CD14-positive monocyte (primary cell): ENCODE measurements around the gene BRPF1. TPM values are rescaled to one million over a fixed set of nuclear protein-coding genes. Genes with fewer than 3 reads are reported as not detected.

Source experiments
- DNase-seq, 3 donors: peaks; one replicate each; pipeline ENCODE4 v3.0.0-alpha.2; 2011 to 2022
- H2AFZ ChIP-seq: 2 replicates; pipeline ENCODE4 v1.6.0; 2012; ENCODE audit warnings: mild to moderate bottlenecking, low read depth, low read length, inconsistent platforms; ENCODE audit not compliant: insufficient read depth, poor library complexity, severe bottlenecking
- H3K27ac ChIP-seq, 2 donors: 1 replicate in 1 of 2; 2 replicates in 1 of 2; pipeline ENCODE4 v1.5.1; 2012 to 2013; ENCODE audit warnings: low read length in 2 of 2, control low read depth in 1 of 2, inconsistent platforms in 1 of 2, low read depth in 1 of 2, mild to moderate bottlenecking in 1 of 2
- H3K27me3 ChIP-seq, 2 donors: one replicate each; pipeline versions ENCODE4 v1.6.0 to v1.6.1; 2011 to 2013; ENCODE audit warnings: low read length in 2 of 2; ENCODE audit not compliant: control insufficient read depth in 2 of 2, insufficient read depth in 2 of 2
- H3K36me3 ChIP-seq, 2 donors: replicated peaks in 1 of 2; 1 replicate in 1 of 2; 2 replicates in 1 of 2; pipeline versions ENCODE4 v1.5.1 to v1.6.1; 2012 to 2013; ENCODE audit warnings: low read length in 2 of 2, control low read depth in 1 of 2, inconsistent platforms in 1 of 2, mild to moderate bottlenecking in 1 of 2; ENCODE audit not compliant: insufficient read depth in 2 of 2, control insufficient read depth in 1 of 2
- H3K4me1 ChIP-seq, 2 donors: 1 replicate in 1 of 2; 2 replicates in 1 of 2; pipeline versions ENCODE4 v1.5.1 to v1.6.1; 2012 to 2013; ENCODE audit warnings: low read length in 2 of 2, control low read depth in 1 of 2, inconsistent platforms in 1 of 2, mild to moderate bottlenecking in 1 of 2, moderate library complexity in 1 of 2; ENCODE audit not compliant: insufficient read depth in 2 of 2, control insufficient read depth in 1 of 2
- H3K4me2 ChIP-seq: replicated peaks from 2 replicates; pipeline ENCODE3; 2012; ENCODE audit warnings: low read length, moderate library complexity, mild to moderate bottlenecking; ENCODE audit not compliant: poor library complexity, severe bottlenecking; ENCODE audit errors: extremely low read depth
- H3K4me3 ChIP-seq, 3 experiments: fragments of 200-600 bp in 1 of 3; sonication (generic) in 1 of 3; replicated peaks in 1 of 3; 1 replicate in 2 of 3; 2 replicates in 1 of 3; pipeline ENCODE4 v1.5.1; 2011 to 2013; ENCODE audit warnings: low read length in 3 of 3, mild to moderate bottlenecking in 3 of 3, control low read depth in 2 of 3, low read depth in 2 of 3, inconsistent platforms in 1 of 3, moderate library complexity in 1 of 3
- H3K79me2 ChIP-seq: 2 replicates; pipeline ENCODE4 v1.6.0; 2012; ENCODE audit warnings: mild to moderate bottlenecking, control low read depth, inconsistent platforms, low read length, moderate library complexity; ENCODE audit not compliant: insufficient read depth
- H3K9ac ChIP-seq: 2 replicates; pipeline ENCODE4 v1.6.0; 2017; ENCODE audit warnings: low read length, mild to moderate bottlenecking; ENCODE audit not compliant: insufficient read depth, poor library complexity, severe bottlenecking
- H3K9me3 ChIP-seq, 2 donors: replicated peaks in 1 of 2; 1 replicate in 1 of 2; 2 replicates in 1 of 2; pipeline versions ENCODE4 v1.5.1 to v1.6.1; 2012 to 2013; ENCODE audit warnings: low read length in 2 of 2, control low read depth in 1 of 2; ENCODE audit not compliant: control insufficient read depth in 1 of 2, insufficient read depth in 1 of 2
- H4K20me1 ChIP-seq: 2 replicates; pipeline ENCODE4 v1.6.0; 2012; ENCODE audit warnings: mild to moderate bottlenecking, low read length, control low read depth, moderate library complexity; ENCODE audit not compliant: insufficient read depth
- H3K27ac Mint-ChIP-seq, 7 donors: one replicate each; pipeline ENCODE4 v1.8.0; 2020; ENCODE audit warnings: mild to moderate bottlenecking in 7 of 7, mixed read lengths in 7 of 7, moderate library complexity in 6 of 7, inconsistent platforms in 2 of 7
- H3K27me3 Mint-ChIP-seq, 3 donors: one replicate each; pipeline ENCODE4 v1.8.0; 2021 to 2022; ENCODE audit warnings: low read depth in 3 of 3, mild to moderate bottlenecking in 3 of 3, mixed read lengths in 3 of 3, moderate library complexity in 3 of 3, inconsistent platforms in 1 of 3
- H3K36me3 Mint-ChIP-seq, 2 donors: one replicate each; pipeline ENCODE4 v1.8.0; 2020; ENCODE audit warnings: mixed read lengths in 2 of 2, inconsistent platforms in 1 of 2, mild to moderate bottlenecking in 1 of 2
- H3K4me1 Mint-ChIP-seq: one replicate; pipeline ENCODE4 v1.8.0; 2020; ENCODE audit warnings: mild to moderate bottlenecking, mixed read lengths
- H3K4me3 Mint-ChIP-seq, 2 donors: one replicate each; pipeline ENCODE4 v1.8.0; 2020; ENCODE audit warnings: mild to moderate bottlenecking in 2 of 2, mixed read lengths in 2 of 2, moderate library complexity in 1 of 2
- H3K9me3 Mint-ChIP-seq, 7 donors: one replicate each; pipeline ENCODE4 v1.8.0; 2020 to 2022; ENCODE audit warnings: mixed read lengths in 7 of 7, mild to moderate bottlenecking in 6 of 7, moderate library complexity in 6 of 7, inconsistent platforms in 2 of 7
- WGBS: methylation state at CpG from one replicate; pipeline ENCODE4 v1.1.5; 2013; ENCODE audit warnings: missing lambda C conversion rate; ENCODE audit not compliant: insufficient coverage; 5-methylcytosine and 5-hydroxymethylcytosine counted together
- intact Hi-C, 2 donors: fragments of 100-400 bp; cut with micrococcal nuclease; formaldehyde crosslinking; loops; one replicate each; pipeline versions ENCODE4 v1.15.0 to v1.15.1; 2023
- polyA plus RNA-seq, 3 donors: library from polyadenylated mRNA; depleted of rRNA in 1 of 3; unstranded in 2 of 3; stranded (reverse) in 1 of 3; fragments of 300-500 nt in 2 of 3; fragments of >200 nt in 1 of 3; fragmentation: Illumina TruSeq in 2 of 3; gene quantifications; 1 replicate in 2 of 3; 2 replicates in 1 of 3; pipeline ENCODE4 v1.2.3, GENCODE V29; 2012 to 2021
- TF ChIP-seq, protein P1 (sequence below): fragments of 200-600 bp; IDR thresholded peaks from one replicate; pipeline ENCODE4 v1.8.0; 2022; ENCODE audit warnings: antibody characterized with exemption, mild to moderate bottlenecking

Gene BRPF1
- polyA plus RNA-seq, 3 donors = 5.1 to 22.5 (median 10.4) TPM

DNA sequence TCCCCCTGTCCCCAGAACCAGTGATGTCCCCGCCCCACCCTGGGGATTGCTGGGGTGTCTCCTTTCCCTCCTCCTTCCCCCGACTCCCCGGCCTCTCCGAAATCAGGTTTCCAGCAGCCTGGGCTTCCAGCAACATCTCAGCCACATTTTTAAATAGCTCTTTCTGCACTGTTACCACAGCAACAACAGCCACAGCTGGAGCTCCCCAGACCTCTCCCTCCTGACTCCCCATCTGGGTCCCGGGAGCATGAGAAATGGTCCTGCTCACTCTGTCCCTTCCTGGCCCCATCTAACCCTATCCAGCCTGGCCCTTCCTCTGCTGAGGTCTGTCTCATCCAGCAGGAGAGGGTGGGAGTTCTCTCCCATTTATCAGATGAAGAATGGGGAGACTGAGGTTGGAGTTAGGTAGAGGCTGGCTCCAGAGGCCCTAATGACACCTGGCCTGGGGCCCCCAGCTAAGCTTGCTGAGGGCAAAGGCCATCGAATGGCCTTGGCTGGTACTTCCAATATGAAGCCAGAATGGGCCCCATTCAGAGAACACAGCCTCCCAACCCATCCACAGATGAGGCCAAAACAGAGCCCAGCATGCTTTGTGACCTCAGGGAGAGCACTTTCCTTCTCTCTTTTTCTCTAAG lies 36.7 kb downstream of the BRPF1 start:
- Histone ChIP-seq H3K9ac (peak overlapping the region; percentile 83), H3K4me2 (peak overlapping the region; percentile 96), H2AFZ (no peak overlapping the region), H3K9me3 (no peaks in the 10 kb centered on the region), H3K4me3 (peak overlapping the region in 2 of 3 experiments; percentile 81 to 89), H3K27ac (peak overlapping the region in 1 of 2 donors; percentile 80), H3K4me1 (peaks cover 44 to 51% of the 10 kb centered on the region in 2 donors), H3K27me3 (no peaks in the 10 kb centered on the region), H3K36me3 (peaks cover 14 to 29% of the 10 kb centered on the region in 2 donors), H3K79me2 (peaks cover 18% of the 10 kb centered on the region), H4K20me1 (peaks cover 6% of the 10 kb centered on the region)
- no peak for DNase-seq
- H3K4me3 Mint-ChIP-seq = peak overlapping the region; percentile 89 to 95
- peak overlapping the region in 4 of 7 donors; percentile 65 to 89 (median 88) for H3K27ac Mint-ChIP-seq
- TF ChIP-seq, protein P1, sequence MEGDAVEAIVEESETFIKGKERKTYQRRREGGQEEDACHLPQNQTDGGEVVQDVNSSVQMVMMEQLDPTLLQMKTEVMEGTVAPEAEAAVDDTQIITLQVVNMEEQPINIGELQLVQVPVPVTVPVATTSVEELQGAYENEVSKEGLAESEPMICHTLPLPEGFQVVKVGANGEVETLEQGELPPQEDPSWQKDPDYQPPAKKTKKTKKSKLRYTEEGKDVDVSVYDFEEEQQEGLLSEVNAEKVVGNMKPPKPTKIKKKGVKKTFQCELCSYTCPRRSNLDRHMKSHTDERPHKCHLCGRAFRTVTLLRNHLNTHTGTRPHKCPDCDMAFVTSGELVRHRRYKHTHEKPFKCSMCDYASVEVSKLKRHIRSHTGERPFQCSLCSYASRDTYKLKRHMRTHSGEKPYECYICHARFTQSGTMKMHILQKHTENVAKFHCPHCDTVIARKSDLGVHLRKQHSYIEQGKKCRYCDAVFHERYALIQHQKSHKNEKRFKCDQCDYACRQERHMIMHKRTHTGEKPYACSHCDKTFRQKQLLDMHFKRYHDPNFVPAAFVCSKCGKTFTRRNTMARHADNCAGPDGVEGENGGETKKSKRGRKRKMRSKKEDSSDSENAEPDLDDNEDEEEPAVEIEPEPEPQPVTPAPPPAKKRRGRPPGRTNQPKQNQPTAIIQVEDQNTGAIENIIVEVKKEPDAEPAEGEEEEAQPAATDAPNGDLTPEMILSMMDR = no peak
- intact Hi-C loops = no loop called here
- H3K27me3 Mint-ChIP-seq = peaks cover 0 to 16% (median 12%) of the 10 kb centered on the region in 3 donors
- 100% methylated on average over 4 of the region's 6 CpGs for WGBS
- H3K9me3 Mint-ChIP-seq = peaks cover 0 to 1% (median 0%) of the 10 kb centered on the region in 7 donors
- H3K4me1 Mint-ChIP-seq = peaks cover 57% of the 10 kb centered on the region
- H3K36me3 Mint-ChIP-seq = peaks cover 22 to 40% of the 10 kb centered on the region in 2 donors

DNA sequence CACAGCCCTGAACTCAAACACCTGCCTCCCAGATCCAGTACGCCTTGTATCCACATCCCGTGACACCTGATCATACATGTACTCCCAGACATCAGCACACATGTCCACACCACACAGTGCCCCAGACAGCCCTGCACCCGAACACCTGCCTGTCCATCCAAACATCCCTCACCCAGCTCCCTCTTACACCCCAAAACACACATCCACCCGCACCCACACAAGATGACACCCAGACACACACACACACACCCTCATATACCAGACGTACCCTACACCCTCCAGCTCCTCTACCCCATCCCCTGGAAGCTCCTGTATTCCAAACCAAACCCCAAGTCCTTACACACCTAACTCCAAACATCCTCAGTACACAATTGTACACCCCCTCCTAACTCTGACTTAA lies 37.5 kb downstream of the BRPF1 start:
- Histone ChIP-seq H3K27ac (peak overlapping the region in 1 of 2 donors; percentile 80), H3K79me2 (peaks cover 18% of the 10 kb centered on the region), H4K20me1 (peaks cover 6% of the 10 kb centered on the region), H3K36me3 (peaks cover 14 to 23% of the 10 kb centered on the region in 2 donors), H3K4me2 (peak overlapping the region; percentile 96), H3K9me3 (no peaks in the 10 kb centered on the region), H3K4me1 (peaks cover 44 to 51% of the 10 kb centered on the region in 2 donors), H3K4me3 (peak overlapping the region; percentile 58 to 89 (median 81)), H3K27me3 (no peaks in the 10 kb centered on the region), H3K9ac (peak overlapping the region; percentile 83), H2AFZ (peak overlapping the region; percentile 90)
- 94% methylated on average over 5 of the region's 5 CpGs for WGBS
- peak overlapping the region in 5 of 7 donors; percentile 34 to 84 (median 74) for H3K27ac Mint-ChIP-seq
- intact Hi-C loops = no loop called here
- H3K36me3 Mint-ChIP-seq = peaks cover 20 to 35% of the 10 kb centered on the region in 2 donors
- peaks cover 0 to 16% (median 12%) of the 10 kb centered on the region in 3 donors for H3K27me3 Mint-ChIP-seq
- TF ChIP-seq, protein P1 = no peak
- H3K4me3 Mint-ChIP-seq = peak overlapping the region; percentile 89 to 95
- no peak for DNase-seq
- H3K4me1 Mint-ChIP-seq = peaks cover 57% of the 10 kb centered on the region
- H3K9me3 Mint-ChIP-seq = peaks cover 0 to 1% (median 0%) of the 10 kb centered on the region in 7 donors
